HPDE6-E6E7 (cell line): ENCODE results near the gene VPS13D.
A peak's percentile ranks its signal among the peaks of the same experiment; 100 is the strongest.
"Not testable (repeated sequence)": the region's sequence is repeated elsewhere in the genome, so short reads cannot be mapped to it uniquely, and the experiment has no call there.

Experiments used
- DNase-seq: peaks from one replicate; pipeline ENCODE4 v3.0.0; 2011; ENCODE audit warnings: missing footprints; ENCODE audit errors: extremely low spot score

The VPS13D gene

GRCh38 chr1:12285496-12286143 lies 55.8 kb downstream of the VPS13D start:
- no peak for DNase-seq

DNA sequence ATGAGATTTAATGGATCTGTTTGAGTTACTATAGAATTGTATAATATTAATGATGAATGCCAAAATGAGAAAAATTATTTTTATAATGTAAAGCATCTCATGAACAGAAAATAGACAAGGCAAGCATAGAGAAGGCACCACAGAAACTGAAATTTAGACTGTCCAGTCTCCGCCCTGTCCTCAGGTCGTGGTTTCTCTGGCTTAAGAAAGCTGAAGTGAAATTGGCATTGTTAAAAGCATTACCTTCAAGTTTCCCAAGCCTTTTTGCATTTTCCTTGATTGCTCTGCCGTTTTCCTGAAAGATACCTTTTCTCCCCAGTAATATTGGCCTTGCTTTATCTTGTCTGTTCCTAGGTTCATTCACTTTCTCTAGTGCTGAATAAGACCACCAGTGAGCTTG lies 58.0 kb downstream of the VPS13D start:
- no peak for DNase-seq

DNA sequence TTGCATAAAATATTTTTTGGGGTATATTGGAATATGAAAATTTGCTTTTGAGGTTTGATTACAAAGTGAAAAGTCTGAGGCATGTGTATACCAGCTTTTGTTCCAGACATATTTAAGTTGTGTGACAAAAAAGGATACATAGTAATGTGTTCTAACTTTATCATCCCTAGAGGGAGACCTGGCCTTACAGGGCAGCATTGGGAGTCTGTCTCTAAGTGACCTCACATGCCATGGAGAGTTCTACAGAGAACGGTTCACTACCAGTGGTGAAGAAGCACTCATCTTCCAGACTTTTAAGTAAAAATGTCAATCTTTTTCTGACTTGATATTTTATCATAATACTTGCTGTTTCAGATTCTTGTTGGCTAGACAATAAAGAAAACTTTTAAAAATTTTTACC lies 61.0 kb downstream of the VPS13D start:
- no peak for DNase-seq

DNA sequence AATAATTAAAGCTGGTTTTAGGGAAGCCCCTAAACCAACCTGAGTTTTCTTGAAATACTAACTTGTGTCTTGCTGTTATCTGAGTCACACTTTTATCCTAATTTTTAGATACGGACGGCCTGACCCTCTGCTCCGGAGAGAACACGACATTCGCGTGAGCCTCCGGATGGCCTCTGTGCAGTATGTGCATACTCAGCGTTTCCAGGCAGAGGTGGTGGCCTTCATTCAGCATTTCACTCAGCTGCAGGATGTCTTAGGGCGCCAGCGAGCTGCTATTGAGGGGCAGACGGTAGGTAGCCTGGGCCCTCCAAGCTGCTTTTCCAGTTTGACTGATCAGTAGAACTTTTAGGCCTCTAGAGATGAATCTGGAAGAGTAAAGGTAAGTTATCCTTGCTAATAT lies 63.6 kb downstream of the VPS13D start:
- DNase-seq = no peak

DNA sequence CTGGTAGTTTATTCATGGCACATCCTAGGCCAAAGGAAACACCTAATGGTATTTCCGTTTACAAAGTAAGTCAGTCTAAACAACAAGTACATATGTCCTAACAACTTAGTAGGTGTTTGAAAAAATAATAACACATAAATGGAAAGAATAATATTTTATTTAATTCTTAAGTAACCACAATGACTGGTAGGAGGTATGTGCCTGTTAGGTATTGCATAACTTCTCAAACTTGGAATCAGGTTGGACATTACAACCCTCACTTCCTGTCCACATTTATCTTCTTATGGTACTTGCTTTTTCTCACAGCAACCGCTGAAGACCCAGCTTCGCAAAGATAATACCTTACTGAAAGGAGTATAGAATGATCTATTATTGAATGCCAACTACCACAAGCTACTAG lies 64.2 kb downstream of the VPS13D start:
- no peak for DNase-seq

DNA sequence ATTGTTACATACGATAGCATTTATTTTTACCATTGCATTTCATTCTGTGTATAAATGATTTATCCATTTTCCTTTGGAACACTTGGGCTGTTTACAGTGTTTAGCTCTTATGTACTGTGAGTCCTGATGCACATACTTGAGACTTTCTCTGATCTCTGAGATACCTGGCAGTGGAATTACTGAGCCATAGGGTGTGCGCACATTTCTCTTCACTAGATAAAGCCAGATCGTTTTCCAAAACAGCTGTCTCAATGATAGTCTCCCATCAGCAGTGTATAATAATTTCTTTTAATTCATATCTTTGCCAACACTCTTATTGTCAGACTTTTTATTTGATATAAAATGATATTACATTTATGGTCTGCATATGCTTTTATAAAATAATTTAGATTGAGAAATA lies 66.2 kb downstream of the VPS13D start:
- no peak for DNase-seq

GRCh38 chr1:12296623-12297022 lies 66.8 kb downstream of the VPS13D start:
- DNase-seq = peak; percentile 39

DNA sequence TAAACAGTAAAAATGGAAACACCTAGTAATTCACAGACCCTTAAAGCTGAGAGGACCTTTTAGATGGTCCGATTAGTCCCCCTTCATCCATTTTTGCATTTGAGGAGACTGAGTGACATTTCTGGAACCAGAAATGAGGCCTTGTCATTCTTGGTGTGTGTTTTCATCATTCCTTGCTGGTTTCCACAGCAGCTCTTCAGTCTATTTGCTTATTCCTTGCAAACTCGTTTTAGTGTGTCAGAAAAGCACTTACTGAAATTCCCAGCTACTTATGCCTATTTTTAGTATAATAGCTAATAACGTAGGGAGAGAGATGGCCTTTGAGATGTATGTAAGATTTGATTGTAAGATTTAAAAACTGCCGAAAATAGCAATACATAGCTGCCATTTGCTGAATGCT lies 70.9 kb downstream of the VPS13D start:
- no peak for DNase-seq

- DNase-seq = no peak
Observed at GRCh38 chr1:12301518-12302237, 71.8 kb downstream of the VPS13D start.

- DNase-seq = no peak
Observed at GRCh38 chr1:12302798-12303447, 73.1 kb downstream of the VPS13D start.

GRCh38 chr1:12305377-12305776 lies 75.5 kb downstream of the VPS13D start:
- no peak for DNase-seq

GRCh38 chr1:12309783-12310742 lies 80.2 kb downstream of the VPS13D start:
- no peak for DNase-seq

- no peak for DNase-seq
Observed at GRCh38 chr1:12314333-12314903, 84.6 kb downstream of the VPS13D start.

DNA sequence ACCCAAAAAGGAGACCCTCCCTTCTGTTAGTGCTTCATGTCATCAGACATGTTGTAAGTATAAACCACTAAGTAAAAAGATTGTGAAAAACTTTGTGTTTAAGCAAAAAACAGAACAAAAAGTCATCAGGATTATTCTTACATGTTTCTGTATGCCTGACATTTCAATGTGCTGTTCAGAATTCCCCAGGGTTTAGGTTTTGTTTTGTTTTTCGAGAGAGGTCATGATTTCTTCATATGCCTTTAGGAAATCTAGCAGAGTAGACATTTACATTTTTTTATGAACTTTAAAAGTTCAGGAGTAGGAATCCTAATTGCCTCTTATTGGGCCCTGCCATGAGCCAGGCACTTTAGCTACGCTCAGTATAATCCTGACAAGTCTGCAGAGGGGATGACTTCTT lies 85.3 kb downstream of the VPS13D start:
- DNase-seq = no peak

DNA sequence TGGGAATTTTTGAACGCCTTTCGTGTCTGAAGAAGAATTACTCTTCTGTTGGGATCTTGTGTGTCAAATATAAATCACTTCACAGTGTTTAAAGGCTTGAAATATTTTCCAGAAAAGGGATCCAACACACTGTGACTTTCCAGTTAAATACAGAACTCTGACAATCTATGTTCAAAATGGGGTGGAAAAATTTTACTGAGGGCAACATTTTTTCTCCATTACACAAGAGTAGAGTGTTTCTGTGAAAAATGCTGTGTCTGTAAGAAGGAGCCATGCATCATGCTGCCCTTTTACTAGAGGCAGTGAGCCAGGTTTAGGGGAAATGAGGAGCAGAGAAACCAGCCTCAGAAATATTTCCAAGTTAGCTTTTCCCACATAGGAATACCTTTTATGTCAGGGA lies 86.5 kb downstream of the VPS13D start:
- no peak for DNase-seq

- no peak for DNase-seq
Observed at GRCh38 chr1:12320486-12320885, 90.7 kb downstream of the VPS13D start.

DNA sequence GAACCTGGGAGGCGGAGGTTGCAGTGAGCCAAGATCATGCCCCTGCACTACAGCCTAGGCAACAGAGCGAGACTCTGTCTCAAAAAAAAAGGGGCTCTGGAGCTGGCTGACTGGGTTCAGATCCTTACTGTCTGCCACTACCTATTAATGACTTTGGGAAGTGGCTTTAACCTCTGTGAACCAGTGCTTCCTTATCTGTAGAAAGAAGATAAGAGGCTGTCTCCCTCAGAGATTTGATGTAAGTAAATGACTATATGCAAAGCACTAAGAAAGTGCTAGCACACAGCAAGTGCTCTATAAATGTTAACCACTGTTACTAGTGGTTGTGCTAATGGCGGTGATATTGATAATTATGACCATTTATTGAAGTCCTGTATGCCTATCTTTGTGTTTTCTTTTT lies 94.6 kb downstream of the VPS13D start:
- no peak for DNase-seq

- DNase-seq = not testable (repeated sequence)
Observed at GRCh38 chr1:12324973-12325372, 95.1 kb downstream of the VPS13D start.

GRCh38 chr1:12326986-12327385 lies 97.2 kb downstream of the VPS13D start:
- DNase-seq = no peak

GRCh38 chr1:12327566-12327965 lies 97.7 kb downstream of the VPS13D start:
- no peak for DNase-seq

DNA sequence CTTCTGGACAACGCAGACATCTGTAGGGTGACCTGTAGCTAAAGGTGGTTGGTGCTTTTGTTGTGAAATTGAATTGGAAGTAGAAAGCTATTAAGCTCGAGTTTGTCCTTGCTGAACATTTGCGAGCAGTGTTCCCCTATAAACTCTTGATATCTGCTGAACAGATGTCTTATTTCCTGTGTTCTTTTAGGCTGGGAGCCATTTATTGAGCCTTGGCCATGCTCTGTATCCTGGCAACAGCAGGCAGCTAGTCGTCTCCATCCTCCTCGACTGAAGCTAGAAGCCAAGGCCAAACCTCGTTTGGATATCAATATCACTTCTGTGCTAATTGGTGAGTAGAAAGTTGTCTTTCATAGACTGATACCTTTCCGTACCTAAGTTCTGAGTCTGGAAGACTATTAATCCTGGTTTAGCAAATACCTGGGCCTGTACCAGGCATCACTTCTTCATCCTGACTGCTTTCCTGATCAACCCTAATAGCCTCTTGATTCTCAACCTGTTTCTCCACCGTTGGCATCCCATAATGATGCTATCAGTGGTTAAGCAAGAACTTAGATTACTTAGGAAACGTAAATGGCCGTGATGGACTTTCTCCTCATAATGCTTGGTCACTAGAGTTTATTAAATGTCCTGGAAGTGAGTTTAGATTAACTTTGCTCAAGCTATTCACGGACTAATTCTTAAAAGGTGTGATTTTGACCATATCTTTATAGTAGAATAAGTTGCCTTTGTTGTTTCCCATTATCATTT lies 103.4 kb downstream of the VPS13D start:
- no peak for DNase-seq
